Skeletal muscle tissue (tissue), 4 donors: ENCODE data around the gene PHF14. TPM values are rescaled to one million over a fixed set of nuclear protein-coding genes. Genes with fewer than 3 reads are reported as not detected.

Experiments
- H3K27ac ChIP-seq: one replicate; pipeline ENCODE4 v1.7.0; 2013; ENCODE audit warnings: mild to moderate bottlenecking, low read depth, low read length, inconsistent platforms
- H3K27me3 ChIP-seq, 3 donors: one replicate each; pipeline ENCODE4 v1.7.0; 2013; ENCODE audit warnings: low read length in 3 of 3; ENCODE audit not compliant: control insufficient read depth in 3 of 3, insufficient read depth in 3 of 3
- H3K36me3 ChIP-seq, 3 donors: one replicate each; pipeline ENCODE4 v1.7.0; 2013; ENCODE audit warnings: low read length in 3 of 3; ENCODE audit not compliant: control insufficient read depth in 3 of 3, insufficient read depth in 3 of 3
- H3K4me1 ChIP-seq, 3 donors: one replicate each; pipeline ENCODE4 v1.7.0; 2013; ENCODE audit warnings: low read length in 3 of 3, mild to moderate bottlenecking in 3 of 3; ENCODE audit not compliant: control insufficient read depth in 3 of 3, insufficient read depth in 3 of 3
- H3K4me3 ChIP-seq, 3 donors: one replicate each; pipeline ENCODE4 v1.7.0; 2013; ENCODE audit warnings: low read length in 3 of 3
- H3K9ac ChIP-seq, 3 donors: one replicate each; pipeline ENCODE4 v1.7.0; 2013; ENCODE audit warnings: low read length in 3 of 3, mild to moderate bottlenecking in 3 of 3, moderate library complexity in 2 of 3, low read depth in 1 of 3
- H3K9me3 ChIP-seq, 3 donors: one replicate each; pipeline ENCODE4 v1.7.0; 2013; ENCODE audit warnings: low read length in 3 of 3; ENCODE audit not compliant: control insufficient read depth in 3 of 3
- total RNA-seq: library from RNA; depleted of rRNA; stranded (reverse); fragments of >200 nt; gene quantifications from one replicate; pipeline ENCODE4 v1.2.3, GENCODE V29; 2014
- donor health status: Osteomylitis.

Gene PHF14
- total RNA-seq, 1 donor from 2014 or later: 50.1 TPM

- no peaks in the 10 kb centered on the region for H3K4me1 ChIP-seq
- H3K27ac ChIP-seq: no peak overlapping the region
- no peaks in the 10 kb centered on the region for H3K27me3 ChIP-seq
- H3K9ac ChIP-seq: no peak overlapping the region
- no peaks in the 10 kb centered on the region for H3K36me3 ChIP-seq
- no peaks in the 10 kb centered on the region for H3K9me3 ChIP-seq
- H3K4me3 ChIP-seq: no peak overlapping the region
Observed at GRCh38 chr7:11082552-11083213, 109.0 kb downstream of the PHF14 start.

GRCh38 chr7:11083214-11083568, 109.5 kb downstream of the PHF14 start:
- Histone ChIP-seq H3K9ac (no peak overlapping the region), H3K36me3 (no peaks in the 10 kb centered on the region), H3K4me1 (no peaks in the 10 kb centered on the region), H3K27me3 (no peaks in the 10 kb centered on the region), H3K9me3 (no peaks in the 10 kb centered on the region), H3K27ac (no peak overlapping the region), H3K4me3 (no peak overlapping the region)

GRCh38 chr7:11104578-11104977, 130.9 kb downstream of the PHF14 start:
- H3K36me3 ChIP-seq: no peaks in the 10 kb centered on the region
- H3K4me3 ChIP-seq: no peak overlapping the region
- no peak overlapping the region for H3K9ac ChIP-seq

GRCh38 chr7:11109659-11110058, 136.0 kb downstream of the PHF14 start:
- H3K36me3 ChIP-seq: no peaks in the 10 kb centered on the region
- no peaks in the 10 kb centered on the region for H3K4me1 ChIP-seq
- no peak overlapping the region for H3K9ac ChIP-seq
- H3K27ac ChIP-seq: no peak overlapping the region
- no peak overlapping the region for H3K4me3 ChIP-seq
- no peaks in the 10 kb centered on the region for H3K9me3 ChIP-seq
- H3K27me3 ChIP-seq: no peaks in the 10 kb centered on the region

More at GRCh38 chr7:11104578-11104977, 130.9 kb downstream of the PHF14 start:
- Histone ChIP-seq H3K9me3 (no peaks in the 10 kb centered on the region), H3K27me3 (no peaks in the 10 kb centered on the region), H3K27ac (no peak overlapping the region), H3K4me1 (no peaks in the 10 kb centered on the region)

- Histone ChIP-seq H3K9ac (no peak overlapping the region), H3K4me3 (no peak overlapping the region), H3K9me3 (no peaks in the 10 kb centered on the region), H3K36me3 (no peaks in the 10 kb centered on the region), H3K4me1 (no peaks in the 10 kb centered on the region), H3K27ac (no peak overlapping the region), H3K27me3 (no peaks in the 10 kb centered on the region)
Observed at GRCh38 chr7:11120068-11120664, 146.5 kb downstream of the PHF14 start.

- H3K27ac ChIP-seq: no peak overlapping the region
- no peak overlapping the region for H3K4me3 ChIP-seq
- no peaks in the 10 kb centered on the region for H3K27me3 ChIP-seq
- no peaks in the 10 kb centered on the region for H3K4me1 ChIP-seq
- H3K9me3 ChIP-seq: no peaks in the 10 kb centered on the region
- no peaks in the 10 kb centered on the region for H3K36me3 ChIP-seq
- H3K9ac ChIP-seq: no peak overlapping the region
Observed at GRCh38 chr7:11120675-11121220, 147.1 kb downstream of the PHF14 start.

- no peak overlapping the region for H3K9ac ChIP-seq
- H3K36me3 ChIP-seq: no peaks in the 10 kb centered on the region
- H3K27ac ChIP-seq: no peak overlapping the region
- no peaks in the 10 kb centered on the region for H3K9me3 ChIP-seq
- no peak overlapping the region for H3K4me3 ChIP-seq
- H3K4me1 ChIP-seq: no peaks in the 10 kb centered on the region
- no peaks in the 10 kb centered on the region for H3K27me3 ChIP-seq
Observed at GRCh38 chr7:11124856-11125559, 151.3 kb downstream of the PHF14 start.

GRCh38 chr7:11127114-11127785, 153.6 kb downstream of the PHF14 start:
- H3K27ac ChIP-seq: no peak overlapping the region
- H3K27me3 ChIP-seq: no peaks in the 10 kb centered on the region
- H3K36me3 ChIP-seq: peaks cover 0 to 4% (median 0%) of the 10 kb centered on the region in 3 donors
- no peaks in the 10 kb centered on the region for H3K4me1 ChIP-seq
- H3K9ac ChIP-seq: no peak overlapping the region
- no peaks in the 10 kb centered on the region for H3K9me3 ChIP-seq
- no peak overlapping the region for H3K4me3 ChIP-seq

GRCh38 chr7:11127988-11128387, 154.3 kb downstream of the PHF14 start:
- Histone ChIP-seq H3K27me3 (no peaks in the 10 kb centered on the region), H3K27ac (no peak overlapping the region), H3K9ac (no peak overlapping the region), H3K36me3 (peaks cover 0 to 4% (median 0%) of the 10 kb centered on the region in 3 donors), H3K4me1 (no peaks in the 10 kb centered on the region), H3K9me3 (no peaks in the 10 kb centered on the region), H3K4me3 (no peak overlapping the region)
